ENCODE measurements around the gene ROBO2. TPM values are rescaled to one million over a fixed set of nuclear protein-coding genes. Genes with fewer than 3 reads are reported as not detected.

The ROBO2 gene
- polyA plus RNA-seq, 1 of the 3 experiments (the other 2 are of a cell fraction): not detected

- H3K4me3 ChIP-seq (ENCODE audit: low read depth in 2 of 2, low read length in 1 of 2): no peak overlapping the region
- H3K4me2 ChIP-seq: no peak overlapping the region
- H4K20me1 ChIP-seq (ENCODE audit: insufficient read depth): no peaks in the 10 kb centered on the region
- TF ChIP-seq MXI1 (IDR thresholded peaks at IDR 0.05; ENCODE audit: low read depth, low read length): no peak
- TF ChIP-seq SMC3 (IDR thresholded peaks at IDR 0.05; ENCODE audit: low read depth, low read length): no peak
- TF ChIP-seq, protein P1, sequence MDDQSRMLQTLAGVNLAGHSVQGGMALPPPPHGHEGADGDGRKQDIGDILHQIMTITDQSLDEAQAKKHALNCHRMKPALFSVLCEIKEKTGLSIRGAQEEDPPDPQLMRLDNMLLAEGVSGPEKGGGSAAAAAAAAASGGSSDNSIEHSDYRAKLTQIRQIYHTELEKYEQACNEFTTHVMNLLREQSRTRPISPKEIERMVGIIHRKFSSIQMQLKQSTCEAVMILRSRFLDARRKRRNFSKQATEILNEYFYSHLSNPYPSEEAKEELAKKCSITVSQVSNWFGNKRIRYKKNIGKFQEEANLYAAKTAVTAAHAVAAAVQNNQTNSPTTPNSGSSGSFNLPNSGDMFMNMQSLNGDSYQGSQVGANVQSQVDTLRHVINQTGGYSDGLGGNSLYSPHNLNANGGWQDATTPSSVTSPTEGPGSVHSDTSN (IDR thresholded peaks at IDR 0.05): no peak
- no peak for TF ChIP-seq POLR2AphosphoS5 (IDR thresholded peaks at IDR 0.05; ENCODE audit: low read depth, low read length)
- TF ChIP-seq FOXM1 (IDR thresholded peaks at IDR 0.05; ENCODE audit: low read depth): no peak
- TF ChIP-seq, protein P2, sequence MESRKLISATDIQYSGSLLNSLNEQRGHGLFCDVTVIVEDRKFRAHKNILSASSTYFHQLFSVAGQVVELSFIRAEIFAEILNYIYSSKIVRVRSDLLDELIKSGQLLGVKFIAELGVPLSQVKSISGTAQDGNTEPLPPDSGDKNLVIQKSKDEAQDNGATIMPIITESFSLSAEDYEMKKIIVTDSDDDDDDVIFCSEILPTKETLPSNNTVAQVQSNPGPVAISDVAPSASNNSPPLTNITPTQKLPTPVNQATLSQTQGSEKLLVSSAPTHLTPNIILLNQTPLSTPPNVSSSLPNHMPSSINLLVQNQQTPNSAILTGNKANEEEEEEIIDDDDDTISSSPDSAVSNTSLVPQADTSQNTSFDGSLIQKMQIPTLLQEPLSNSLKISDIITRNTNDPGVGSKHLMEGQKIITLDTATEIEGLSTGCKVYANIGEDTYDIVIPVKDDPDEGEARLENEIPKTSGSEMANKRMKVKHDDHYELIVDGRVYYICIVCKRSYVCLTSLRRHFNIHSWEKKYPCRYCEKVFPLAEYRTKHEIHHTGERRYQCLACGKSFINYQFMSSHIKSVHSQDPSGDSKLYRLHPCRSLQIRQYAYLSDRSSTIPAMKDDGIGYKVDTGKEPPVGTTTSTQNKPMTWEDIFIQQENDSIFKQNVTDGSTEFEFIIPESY (IDR thresholded peaks at IDR 0.05; ENCODE audit: borderline replicate concordance, low read depth): no peak
- TF ChIP-seq TEAD4 (IDR thresholded peaks at IDR 0.05; ENCODE audit: borderline replicate concordance, insufficient read depth): no peak
- no peak for TF ChIP-seq FOXJ3 (CRISPR knock-in tag; IDR thresholded peaks at IDR 0.05)
- no peak for TF ChIP-seq YY1 (IDR thresholded peaks at IDR 0.05; ENCODE audit: low read depth)
- no peak for TF ChIP-seq NRF1 (IDR thresholded peaks at IDR 0.05; ENCODE audit: low read depth, low read length)
- TF ChIP-seq, protein P3, sequence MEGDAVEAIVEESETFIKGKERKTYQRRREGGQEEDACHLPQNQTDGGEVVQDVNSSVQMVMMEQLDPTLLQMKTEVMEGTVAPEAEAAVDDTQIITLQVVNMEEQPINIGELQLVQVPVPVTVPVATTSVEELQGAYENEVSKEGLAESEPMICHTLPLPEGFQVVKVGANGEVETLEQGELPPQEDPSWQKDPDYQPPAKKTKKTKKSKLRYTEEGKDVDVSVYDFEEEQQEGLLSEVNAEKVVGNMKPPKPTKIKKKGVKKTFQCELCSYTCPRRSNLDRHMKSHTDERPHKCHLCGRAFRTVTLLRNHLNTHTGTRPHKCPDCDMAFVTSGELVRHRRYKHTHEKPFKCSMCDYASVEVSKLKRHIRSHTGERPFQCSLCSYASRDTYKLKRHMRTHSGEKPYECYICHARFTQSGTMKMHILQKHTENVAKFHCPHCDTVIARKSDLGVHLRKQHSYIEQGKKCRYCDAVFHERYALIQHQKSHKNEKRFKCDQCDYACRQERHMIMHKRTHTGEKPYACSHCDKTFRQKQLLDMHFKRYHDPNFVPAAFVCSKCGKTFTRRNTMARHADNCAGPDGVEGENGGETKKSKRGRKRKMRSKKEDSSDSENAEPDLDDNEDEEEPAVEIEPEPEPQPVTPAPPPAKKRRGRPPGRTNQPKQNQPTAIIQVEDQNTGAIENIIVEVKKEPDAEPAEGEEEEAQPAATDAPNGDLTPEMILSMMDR (IDR thresholded peaks at IDR 0.05): no peak
- TF ChIP-seq, protein P4, sequence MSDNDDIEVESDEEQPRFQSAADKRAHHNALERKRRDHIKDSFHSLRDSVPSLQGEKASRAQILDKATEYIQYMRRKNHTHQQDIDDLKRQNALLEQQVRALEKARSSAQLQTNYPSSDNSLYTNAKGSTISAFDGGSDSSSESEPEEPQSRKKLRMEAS (IDR thresholded peaks at IDR 0.05; ENCODE audit: low read depth): no peak
- TF ChIP-seq MEF2A (IDR thresholded peaks at IDR 0.05; ENCODE audit: borderline replicate concordance, low read depth): no peak
- no peak for TF ChIP-seq EP300 (IDR thresholded peaks at IDR 0.05; ENCODE audit: borderline replicate concordance in 1 of 2, low read depth in 1 of 2, low read length in 1 of 2)
- no peak for TF ChIP-seq ELF1 (IDR thresholded peaks at IDR 0.05)
- no peaks in the 10 kb centered on the region for H3K79me2 ChIP-seq (ENCODE audit: insufficient read depth)
- no peaks in the 10 kb centered on the region for H3K27me3 ChIP-seq (ENCODE audit: insufficient read depth)
- H3K9ac ChIP-seq: no peak overlapping the region
- ChIA-PET CTCF (no interaction called here), POLR2A (no interaction called here)
- no peak overlapping the region for H2AFZ ChIP-seq (ENCODE audit: low read depth)
- H3F3A ChIP-seq (replicated peaks; ENCODE audit: insufficient read depth): no peaks in the 10 kb centered on the region
- no peaks in the 10 kb centered on the region; a peak in 1 of 4 replicates for H3K4me1 ChIP-seq (ENCODE audit: control insufficient read depth in 1 of 2, insufficient read depth in 2 of 2, low read depth in 1 of 2, low read length in 1 of 2)
- H3K9me3 ChIP-seq: no peaks in the 10 kb centered on the region
- no peaks in the 10 kb centered on the region for H3K9me2 ChIP-seq
- DNase-seq: no peak
- no peaks in the 10 kb centered on the region for H3K36me3 ChIP-seq (replicated peaks in 1 of 2; ENCODE audit: control insufficient read depth in 1 of 2, insufficient read depth in 2 of 2, low read length in 1 of 2)
- H3K27ac ChIP-seq (ENCODE audit: low read depth in 2 of 2, low read length in 1 of 2): no peak overlapping the region
- 44% methylated on average over 5 of the region's 5 CpGs for WGBS (ENCODE audit: low lambda C conversion rate)
Measured at GRCh38 chr3:77001062-77001701, 38.7 kb upstream of the ROBO2 start.

All from SK-N-SH (cell line).